Retinal pigment epithelial cell (primary cell): Measurements from ENCODE around the gene GNAT3.

ENCODE experiments used
- DNase-seq: peaks from one replicate; pipeline ENCODE4 v3.0.0-alpha.2; 2010; ENCODE audit warnings: low read depth
- H3K4me3 ChIP-seq: 2 replicates; pipeline ENCODE4 v1.5.1; 2011; ENCODE audit warnings: mild to moderate bottlenecking, low read length, control low read depth, moderate library complexity
- TF ChIP-seq, protein P1 (sequence below): conservative IDR thresholded peaks from 2 replicates; pipeline ENCODE4 v1.5.1; 2011; ENCODE audit warnings: low read depth, low read length, control low read depth, inconsistent platforms

The GNAT3 gene

DNA sequence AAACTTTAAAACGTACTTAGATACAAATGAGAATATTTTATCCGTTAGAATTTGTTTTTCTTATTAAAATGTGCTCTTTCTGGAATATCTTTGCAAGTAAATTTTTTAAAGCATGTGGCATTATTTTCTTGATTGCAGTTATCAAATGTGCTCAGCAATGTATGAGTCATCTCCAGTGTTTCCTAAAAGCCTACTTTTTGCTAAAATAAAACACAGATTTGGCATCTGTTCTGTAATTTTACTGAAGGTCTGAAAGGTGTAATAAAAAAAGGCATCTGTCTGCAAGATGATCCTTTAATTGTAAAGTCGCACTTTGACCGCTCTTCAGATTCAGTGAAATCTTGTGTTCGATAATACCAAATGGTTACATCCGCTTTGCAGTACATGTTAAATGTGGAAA, 3.4 kb downstream of the GNAT3 start:
- TF ChIP-seq, protein P1, sequence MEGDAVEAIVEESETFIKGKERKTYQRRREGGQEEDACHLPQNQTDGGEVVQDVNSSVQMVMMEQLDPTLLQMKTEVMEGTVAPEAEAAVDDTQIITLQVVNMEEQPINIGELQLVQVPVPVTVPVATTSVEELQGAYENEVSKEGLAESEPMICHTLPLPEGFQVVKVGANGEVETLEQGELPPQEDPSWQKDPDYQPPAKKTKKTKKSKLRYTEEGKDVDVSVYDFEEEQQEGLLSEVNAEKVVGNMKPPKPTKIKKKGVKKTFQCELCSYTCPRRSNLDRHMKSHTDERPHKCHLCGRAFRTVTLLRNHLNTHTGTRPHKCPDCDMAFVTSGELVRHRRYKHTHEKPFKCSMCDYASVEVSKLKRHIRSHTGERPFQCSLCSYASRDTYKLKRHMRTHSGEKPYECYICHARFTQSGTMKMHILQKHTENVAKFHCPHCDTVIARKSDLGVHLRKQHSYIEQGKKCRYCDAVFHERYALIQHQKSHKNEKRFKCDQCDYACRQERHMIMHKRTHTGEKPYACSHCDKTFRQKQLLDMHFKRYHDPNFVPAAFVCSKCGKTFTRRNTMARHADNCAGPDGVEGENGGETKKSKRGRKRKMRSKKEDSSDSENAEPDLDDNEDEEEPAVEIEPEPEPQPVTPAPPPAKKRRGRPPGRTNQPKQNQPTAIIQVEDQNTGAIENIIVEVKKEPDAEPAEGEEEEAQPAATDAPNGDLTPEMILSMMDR = no peak
- peak; percentile 13 for DNase-seq
- no peak overlapping the region for H3K4me3 ChIP-seq

DNA sequence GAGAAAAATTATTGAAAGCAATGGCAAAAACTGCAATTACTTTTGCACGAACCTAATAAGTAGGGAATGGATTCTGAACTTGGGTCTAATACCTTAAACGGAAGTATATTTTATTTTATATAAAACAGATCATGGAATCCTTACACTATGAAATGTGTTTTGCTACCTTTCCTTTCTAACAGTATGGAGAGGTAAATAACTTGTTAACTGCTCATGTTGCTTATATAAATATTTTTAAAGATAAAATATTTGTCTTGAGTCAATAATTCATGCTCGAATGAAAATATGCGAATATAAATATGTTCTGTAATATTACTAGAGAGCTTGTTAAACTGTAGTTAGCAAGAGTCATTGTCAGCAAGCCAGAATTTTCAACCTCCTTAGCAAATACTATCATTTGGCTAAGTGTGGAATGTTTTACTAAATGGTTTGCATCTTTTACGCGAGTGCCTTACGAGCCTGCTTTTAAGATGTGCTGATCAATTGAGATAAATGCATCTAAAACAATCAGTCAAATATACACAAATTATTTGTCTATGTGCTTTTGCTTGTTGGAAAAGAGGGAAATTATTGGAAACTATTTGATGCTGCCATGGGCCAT, 5.9 kb downstream of the GNAT3 start:
- TF ChIP-seq, protein P1 = no peak
- no peak overlapping the region for H3K4me3 ChIP-seq
- DNase-seq = no peak

DNA sequence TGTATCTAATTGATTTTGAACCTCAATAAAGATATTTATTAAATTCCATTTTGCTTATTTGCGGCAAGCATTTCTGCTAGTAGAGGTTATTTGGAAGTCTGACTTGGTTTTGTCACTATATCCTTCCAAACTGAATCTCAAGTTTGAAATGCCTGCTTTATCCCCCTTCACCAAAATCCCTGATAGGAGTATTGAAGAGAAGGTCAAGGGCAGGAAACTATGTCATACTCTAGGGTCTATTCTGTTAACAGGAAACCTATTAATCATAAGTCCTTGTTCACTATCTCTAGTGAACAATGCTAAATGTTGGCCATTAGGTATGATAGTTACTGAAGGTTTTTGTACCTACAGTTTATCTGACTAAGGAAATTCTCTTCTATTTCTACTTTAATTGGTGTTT, 11.5 kb downstream of the GNAT3 start:
- no peak for DNase-seq
- TF ChIP-seq, protein P1 = no peak
- H3K4me3 ChIP-seq = no peak overlapping the region

DNA sequence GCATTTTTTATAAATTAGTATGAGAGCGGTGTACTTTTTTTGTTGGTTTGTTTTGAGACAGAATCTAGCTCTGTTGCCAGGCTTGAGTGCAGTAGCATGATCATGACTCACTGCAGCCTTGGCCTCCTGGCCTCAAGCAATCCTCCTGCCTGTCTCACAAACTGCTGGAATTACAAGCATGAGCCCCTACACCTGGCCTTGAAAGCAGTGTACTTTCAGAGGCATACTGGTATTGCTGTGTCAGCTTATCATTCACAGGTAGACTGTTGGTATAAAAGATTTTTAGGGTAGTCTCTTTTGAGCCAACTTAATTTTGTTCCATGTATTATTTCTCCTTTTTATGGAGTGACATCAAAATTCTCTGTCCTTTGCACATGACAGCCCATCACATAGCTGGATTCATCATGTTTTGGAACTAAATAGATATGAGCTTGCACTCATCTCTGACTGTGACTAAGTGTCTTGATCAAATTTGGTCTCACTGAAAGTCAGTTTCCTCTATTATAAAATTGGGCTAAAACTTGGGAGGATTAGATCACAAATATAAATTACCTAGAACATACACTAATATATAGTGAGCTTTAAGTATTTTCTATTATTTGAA, 12.4 kb downstream of the GNAT3 start:
- DNase-seq = peak; percentile 95
- TF ChIP-seq, protein P1 = no peak
- H3K4me3 ChIP-seq = no peak overlapping the region

DNA sequence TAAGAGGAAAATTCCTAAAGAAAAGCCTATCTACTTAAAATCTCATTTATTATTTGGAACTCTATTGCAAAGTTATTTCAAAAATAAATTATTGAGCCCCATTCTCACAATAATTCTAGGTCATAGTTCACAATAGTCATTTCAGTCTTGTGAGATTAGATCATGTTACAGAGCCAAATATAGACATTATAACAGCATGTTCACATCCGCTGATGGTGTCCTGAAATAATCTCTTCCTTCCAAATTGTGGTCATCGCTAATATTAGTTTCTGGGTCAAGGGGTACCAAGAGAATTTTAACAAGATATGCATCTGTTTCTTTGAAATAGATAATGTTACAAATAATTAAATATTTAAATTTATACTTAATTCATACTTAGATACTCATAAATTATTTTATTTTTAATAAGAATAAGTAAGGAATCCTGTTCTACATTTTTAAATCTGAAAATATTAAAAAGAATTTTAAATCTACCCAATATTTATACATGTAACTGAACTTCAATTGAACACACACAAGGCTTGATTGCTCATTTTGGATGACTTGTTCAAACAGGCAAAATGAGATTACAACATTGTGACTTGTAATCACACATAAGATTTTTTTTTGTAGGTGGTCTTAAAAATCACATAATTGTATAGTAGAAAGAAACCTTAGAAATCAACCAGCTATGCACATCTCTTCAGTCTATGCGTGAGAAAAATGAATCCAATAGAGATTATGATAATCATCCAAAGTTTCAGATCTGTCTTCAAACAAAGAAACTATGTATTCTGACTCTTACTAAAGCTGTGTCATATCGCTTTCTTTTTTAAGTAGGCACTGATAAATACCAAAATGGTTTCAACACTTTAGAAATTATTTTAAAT, 13.1 kb downstream of the GNAT3 start:
- peak; percentile 38 for DNase-seq
- TF ChIP-seq, protein P1 = no peak
- H3K4me3 ChIP-seq = no peak overlapping the region

DNA sequence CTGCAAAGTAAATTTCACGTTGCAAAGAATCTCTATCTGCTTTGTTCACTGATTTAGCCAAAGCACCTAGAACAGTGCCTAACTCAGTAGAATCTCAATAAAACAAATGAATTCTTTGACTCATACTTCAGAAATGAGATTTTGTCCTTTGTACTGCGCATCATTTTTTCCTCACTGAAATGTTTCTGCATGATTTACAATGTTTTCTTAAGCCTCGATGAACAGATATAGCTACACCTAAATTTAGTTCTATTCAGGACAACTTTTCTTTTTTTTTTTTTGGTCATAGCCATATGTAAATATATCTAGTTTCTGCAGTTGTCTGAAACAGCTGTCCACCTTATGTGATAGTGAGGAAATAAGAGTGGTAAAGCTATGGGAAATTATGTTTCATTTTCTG, 15.3 kb downstream of the GNAT3 start:
- H3K4me3 ChIP-seq = no peak overlapping the region
- TF ChIP-seq, protein P1 = no peak
- DNase-seq = no peak
